Caco-2 (cell line): ENCODE results near the gene DCXR. TPM values are rescaled to one million over a fixed set of nuclear protein-coding genes. Genes with fewer than 3 reads are reported as not detected.

Experiments
- BruUV-seq: library from RNA; stranded (reverse); fragments of 400-500 nt; replicated peaks from 2 replicates; lab custom pipeline; 2021; lab: Mats Ljungman, UMichigan
- CTCF ChIA-PET: fragments of 300-600 bp; sonication (Branson Sonifier 250); formaldehyde crosslinking; loops from one replicate; lab custom pipeline; 2022; ENCODE audit warnings: antibody characterized with exemption; lab: Charles Lee
- POLR2A ChIA-PET: fragments of 300-600 bp; sonication (Branson Sonifier 250); formaldehyde crosslinking; loops from one replicate; lab custom pipeline; 2022; ENCODE audit warnings: antibody characterized with exemption; lab: Charles Lee
- DNase-seq, 2 experiments: peaks; one replicate each; pipeline versions ENCODE4 v3.0.0 to v3.0.0-alpha.2; 2020 to 2022
- H3K27me3 ChIP-seq: replicated peaks from 2 replicates; pipeline ENCODE4 v1.6.0; 2011; ENCODE audit warnings: low read length; ENCODE audit not compliant: control insufficient read depth, insufficient read depth
- H3K36me3 ChIP-seq: 2 replicates; pipeline ENCODE4 v1.5.1; 2011; ENCODE audit warnings: low read length; ENCODE audit not compliant: control insufficient read depth, insufficient read depth
- H3K4me1 ChIP-seq: fragments of 250-450 bp; sonication (Bioruptor Pico); 2 replicates; pipeline ENCODE4 v1.5.1; 2020; ENCODE audit warnings: mild to moderate bottlenecking
- H3K4me3 ChIP-seq: 2 replicates; pipeline ENCODE4 v1.5.1; 2011; ENCODE audit warnings: low read depth, mild to moderate bottlenecking, control low read depth, low read length
- H3K9me3 ChIP-seq: fragments of 250-450 bp; sonication (Bioruptor Pico); 2 replicates; pipeline ENCODE4 v1.5.1; 2020; ENCODE audit warnings: mild to moderate bottlenecking, moderate library complexity
- H3K27ac Mint-ChIP-seq: one replicate; pipeline ENCODE4 v1.8.0; 2022; ENCODE audit warnings: mixed read lengths; ENCODE audit not compliant: unreplicated experiment
- H3K27me3 Mint-ChIP-seq: one replicate; pipeline ENCODE4 v1.8.0; 2022; ENCODE audit warnings: mixed read lengths; ENCODE audit not compliant: insufficient read depth, unreplicated experiment
- H3K36me3 Mint-ChIP-seq: one replicate; pipeline ENCODE4 v1.8.0; 2022; ENCODE audit warnings: mild to moderate bottlenecking, mixed read lengths; ENCODE audit not compliant: insufficient read depth, unreplicated experiment
- H3K4me1 Mint-ChIP-seq: one replicate; pipeline ENCODE4 v1.8.0; 2022; ENCODE audit warnings: low read depth, mixed read lengths; ENCODE audit not compliant: unreplicated experiment
- H3K4me3 Mint-ChIP-seq: one replicate; pipeline ENCODE4 v1.8.0; 2022; ENCODE audit warnings: mild to moderate bottlenecking, moderate library complexity, mixed read lengths; ENCODE audit not compliant: unreplicated experiment
- H3K9me3 Mint-ChIP-seq: one replicate; pipeline ENCODE4 v1.8.0; 2022; ENCODE audit warnings: mixed read lengths; ENCODE audit not compliant: unreplicated experiment
- intact Hi-C: fragments of 100-400 bp; cut with micrococcal nuclease; formaldehyde crosslinking; loops from one replicate; pipeline ENCODE4 v1.10.0; 2022; ENCODE audit not compliant: unreplicated experiment
- total RNA-seq: library from RNA; stranded (reverse); gene quantifications from 2 replicates; pipeline ENCODE4 v1.2.3, GENCODE V29; 2022
- TF ChIP-seq, protein P1 (sequence below), 2 experiments: fragments of 200-600 bp in 1 of 2; IDR thresholded peaks; 1 replicate in 1 of 2; 2 replicates in 1 of 2; pipeline versions ENCODE4 v1.5.1 to v1.8.0; 2011 to 2022; ENCODE audit warnings: antibody characterized with exemption in 1 of 2, control low read depth in 1 of 2, inconsistent platforms in 1 of 2, low read depth in 1 of 2, low read length in 1 of 2, mild to moderate bottlenecking in 1 of 2, moderate library complexity in 1 of 2; ENCODE audit not compliant: insufficient read depth in 1 of 2, severe bottlenecking in 1 of 2, unreplicated experiment in 1 of 2

DCXR gene
- total RNA-seq, 1 experiment from 2014 or later: 197 TPM

DNA sequence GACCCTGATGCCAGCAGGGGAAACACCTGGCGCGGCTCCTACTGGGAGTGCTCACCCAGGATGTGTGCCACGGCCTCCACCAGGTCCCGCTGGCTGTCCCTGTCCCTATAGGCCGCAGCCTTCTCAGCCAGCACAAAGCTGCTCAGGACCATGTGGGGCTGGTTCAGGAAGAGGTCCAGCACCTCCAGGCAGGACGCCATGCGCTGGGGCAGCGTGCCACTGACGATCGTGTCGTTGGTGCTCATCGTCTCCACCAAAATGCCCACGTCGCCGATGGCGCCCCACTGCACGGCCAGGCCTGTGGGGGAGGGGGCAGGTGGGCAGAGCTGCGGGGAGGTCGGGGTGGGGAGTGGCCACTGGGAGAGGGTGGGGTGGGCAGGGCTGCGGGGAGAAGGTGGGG, 44.0 kb upstream of the DCXR start:
- Mint-ChIP-seq H3K27ac (no peak overlapping the region), H3K4me3 (no peak overlapping the region), H3K27me3 (no peaks in the 10 kb centered on the region), H3K4me1 (no peaks in the 10 kb centered on the region), H3K9me3 (no peaks in the 10 kb centered on the region), H3K36me3 (peaks cover 84% of the 10 kb centered on the region)
- H3K4me1 ChIP-seq: no peaks in the 10 kb centered on the region
- CTCF ChIA-PET: interaction anchor here (0.6 kb wide), 1 partner anchor 104 kb away, joined by 5 read pairs; no protein-coding TSS in a partner anchor
- H3K9me3 ChIP-seq: no peaks in the 10 kb centered on the region
- H3K36me3 ChIP-seq: peaks cover 6% of the 10 kb centered on the region
- TF ChIP-seq, protein P1, sequence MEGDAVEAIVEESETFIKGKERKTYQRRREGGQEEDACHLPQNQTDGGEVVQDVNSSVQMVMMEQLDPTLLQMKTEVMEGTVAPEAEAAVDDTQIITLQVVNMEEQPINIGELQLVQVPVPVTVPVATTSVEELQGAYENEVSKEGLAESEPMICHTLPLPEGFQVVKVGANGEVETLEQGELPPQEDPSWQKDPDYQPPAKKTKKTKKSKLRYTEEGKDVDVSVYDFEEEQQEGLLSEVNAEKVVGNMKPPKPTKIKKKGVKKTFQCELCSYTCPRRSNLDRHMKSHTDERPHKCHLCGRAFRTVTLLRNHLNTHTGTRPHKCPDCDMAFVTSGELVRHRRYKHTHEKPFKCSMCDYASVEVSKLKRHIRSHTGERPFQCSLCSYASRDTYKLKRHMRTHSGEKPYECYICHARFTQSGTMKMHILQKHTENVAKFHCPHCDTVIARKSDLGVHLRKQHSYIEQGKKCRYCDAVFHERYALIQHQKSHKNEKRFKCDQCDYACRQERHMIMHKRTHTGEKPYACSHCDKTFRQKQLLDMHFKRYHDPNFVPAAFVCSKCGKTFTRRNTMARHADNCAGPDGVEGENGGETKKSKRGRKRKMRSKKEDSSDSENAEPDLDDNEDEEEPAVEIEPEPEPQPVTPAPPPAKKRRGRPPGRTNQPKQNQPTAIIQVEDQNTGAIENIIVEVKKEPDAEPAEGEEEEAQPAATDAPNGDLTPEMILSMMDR (IDR thresholded peaks at IDR 0.05; ENCODE audit: insufficient read depth in 1 of 2, low read depth in 1 of 2, low read length in 1 of 2, severe bottlenecking in 1 of 2, unreplicated experiment in 1 of 2): no peak
- no peak for DNase-seq
- no peaks in the 10 kb centered on the region for H3K27me3 ChIP-seq
- no TSS peak for BruUV-seq
- POLR2A ChIA-PET: no interaction called here
- no peak overlapping the region for H3K4me3 ChIP-seq
- intact Hi-C loops: no loop called here

GRCh38 chr17:82080789-82081464, 43.4 kb upstream of the DCXR start:
- H3K4me3 ChIP-seq: no peak overlapping the region
- intact Hi-C loops: no loop called here
- no peaks in the 10 kb centered on the region for H3K27me3 Mint-ChIP-seq
- H3K27me3 ChIP-seq: no peaks in the 10 kb centered on the region
- H3K36me3 Mint-ChIP-seq: peaks cover 84% of the 10 kb centered on the region
- no peaks in the 10 kb centered on the region for H3K4me1 Mint-ChIP-seq
- POLR2A ChIA-PET: no interaction called here
- TF ChIP-seq, protein P1 (IDR thresholded peaks at IDR 0.05; ENCODE audit: insufficient read depth in 1 of 2, low read depth in 1 of 2, low read length in 1 of 2, severe bottlenecking in 1 of 2, unreplicated experiment in 1 of 2): no peak
- CTCF ChIA-PET: interaction anchor here (0.6 kb wide), 1 partner anchor 40 kb away, joined by 3 read pairs; no protein-coding TSS in a partner anchor
- H3K9me3 Mint-ChIP-seq: no peaks in the 10 kb centered on the region
- no peak overlapping the region for H3K27ac Mint-ChIP-seq
- H3K36me3 ChIP-seq: peaks cover 4% of the 10 kb centered on the region
- no peak for DNase-seq
- H3K9me3 ChIP-seq: no peaks in the 10 kb centered on the region
- H3K4me3 Mint-ChIP-seq: no peak overlapping the region
- H3K4me1 ChIP-seq: no peaks in the 10 kb centered on the region
- BruUV-seq: no TSS peak

GRCh38 chr17:82080048-82080788, 42.7 kb upstream of the DCXR start:
- Histone ChIP-seq H3K9me3 (no peaks in the 10 kb centered on the region), H3K4me3 (no peak overlapping the region), H3K4me1 (no peaks in the 10 kb centered on the region), H3K27me3 (no peaks in the 10 kb centered on the region), H3K36me3 (peaks cover 2% of the 10 kb centered on the region; the same call in 1 of the 2 replicates)
- BruUV-seq: no TSS peak
- Mint-ChIP-seq H3K4me1 (no peaks in the 10 kb centered on the region), H3K9me3 (no peaks in the 10 kb centered on the region), H3K4me3 (no peak overlapping the region), H3K27me3 (no peaks in the 10 kb centered on the region), H3K36me3 (peaks cover 89% of the 10 kb centered on the region), H3K27ac (no peak overlapping the region)
- TF ChIP-seq, protein P1 (IDR thresholded peaks at IDR 0.05; ENCODE audit: insufficient read depth in 1 of 2, low read depth in 1 of 2, low read length in 1 of 2, severe bottlenecking in 1 of 2, unreplicated experiment in 1 of 2): no peak
- ChIA-PET POLR2A (interaction anchor here (0.6 kb wide), 1 partner anchor 163 kb away, joined by 4 read pairs; no protein-coding TSS in a partner anchor), CTCF (interaction anchor here (0.6 kb wide), 1 partner anchor 40 kb away, joined by 3 read pairs; no protein-coding TSS in a partner anchor)
- intact Hi-C loops: no loop called here
- no peak for DNase-seq
